ENCODE measurements around the gene PIK3AP1. TPM values are rescaled to one million over a fixed set of nuclear protein-coding genes. Genes with fewer than 3 reads are reported as not detected.
A peak's percentile ranks its signal among the peaks of the same experiment; 100 is the strongest.

Gene PIK3AP1
- total RNA-seq, 1 experiment from 2014 or later: 1.6 TPM

- Mint-ChIP-seq H3K4me3 (ENCODE audit: unreplicated experiment) (no peak overlapping the region), H3K36me3 (ENCODE audit: insufficient read depth, unreplicated experiment) (no peaks in the 10 kb centered on the region), H3K9me3 (ENCODE audit: unreplicated experiment) (no peaks in the 10 kb centered on the region), H3K4me1 (ENCODE audit: low read depth, unreplicated experiment) (peaks cover 20% of the 10 kb centered on the region), H3K27ac (ENCODE audit: unreplicated experiment) (peak overlapping the region; percentile 30), H3K27me3 (ENCODE audit: insufficient read depth, unreplicated experiment) (no peaks in the 10 kb centered on the region)
- Histone ChIP-seq H3K9me3 (no peaks in the 10 kb centered on the region), H3K4me1 (peaks cover 19% of the 10 kb centered on the region), H3K36me3 (ENCODE audit: control insufficient read depth, insufficient read depth, low read length) (no peaks in the 10 kb centered on the region), H3K27me3 (replicated peaks; ENCODE audit: control insufficient read depth, insufficient read depth, low read length) (no peaks in the 10 kb centered on the region), H3K4me3 (ENCODE audit: low read depth, low read length) (no peak overlapping the region)
- intact Hi-C loops (cut with micrococcal nuclease; ENCODE audit: unreplicated experiment): loop anchor here (1.0 kb wide), 1 partner anchor 10 kb away; no protein-coding TSS in a partner anchor
- no peak for TF ChIP-seq CTCF (IDR thresholded peaks at IDR 0.05; ENCODE audit: insufficient read depth in 1 of 2, low read depth in 1 of 2, low read length in 1 of 2, severe bottlenecking in 1 of 2, unreplicated experiment in 1 of 2)
- CTCF ChIA-PET: interaction anchor here (0.5 kb wide), 1 partner anchor 35 kb away, joined by 3 read pairs; no protein-coding TSS in a partner anchor
- peak in 1 of 2 experiments; percentile 21 for DNase-seq
- no TSS peak for BruUV-seq (replicated peaks)
- POLR2A ChIA-PET: interaction anchor here (0.6 kb wide), 1 partner anchor 164 kb away, joined by 3 read pairs; no protein-coding TSS in a partner anchor
Measured at GRCh38 chr10:96596422-96597407, 123.6 kb downstream of the PIK3AP1 start.

DNA sequence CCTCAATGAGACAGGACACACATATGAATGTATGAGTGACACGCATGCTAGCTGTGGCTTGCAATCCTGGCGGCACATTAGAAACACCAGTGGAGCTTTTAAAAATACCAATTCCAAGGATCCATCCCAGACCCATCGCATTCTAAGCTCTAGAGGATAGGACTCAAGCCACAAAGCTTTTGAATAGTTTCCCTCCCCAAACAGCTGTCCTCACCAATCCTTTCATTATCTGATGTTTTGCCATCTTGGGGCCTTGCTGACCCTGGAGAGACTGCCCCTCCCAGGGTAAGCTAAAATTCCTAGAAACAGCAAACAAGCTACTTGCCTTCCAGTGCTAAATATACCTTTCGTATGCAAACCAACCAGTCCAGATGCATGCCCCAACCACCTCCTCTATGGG is 124.6 kb downstream of the PIK3AP1 start:
- H3K9me3 ChIP-seq: no peaks in the 10 kb centered on the region
- POLR2A ChIA-PET: no interaction called here
- Mint-ChIP-seq H3K4me1 (ENCODE audit: low read depth, unreplicated experiment) (peaks cover 20% of the 10 kb centered on the region), H3K27ac (ENCODE audit: unreplicated experiment) (peak overlapping the region; percentile 30), H3K27me3 (ENCODE audit: insufficient read depth, unreplicated experiment) (no peaks in the 10 kb centered on the region), H3K4me3 (ENCODE audit: unreplicated experiment) (no peak overlapping the region), H3K36me3 (ENCODE audit: insufficient read depth, unreplicated experiment) (no peaks in the 10 kb centered on the region), H3K9me3 (ENCODE audit: unreplicated experiment) (no peaks in the 10 kb centered on the region)
- H3K27me3 ChIP-seq (replicated peaks; ENCODE audit: control insufficient read depth, insufficient read depth, low read length): no peaks in the 10 kb centered on the region
- DNase-seq: no peak
- H3K4me1 ChIP-seq: peaks cover 19% of the 10 kb centered on the region
- intact Hi-C loops (cut with micrococcal nuclease; ENCODE audit: unreplicated experiment): no loop called here
- H3K36me3 ChIP-seq (ENCODE audit: control insufficient read depth, insufficient read depth, low read length): no peaks in the 10 kb centered on the region
- BruUV-seq (replicated peaks): no TSS peak
- CTCF ChIA-PET: no interaction called here
- H3K4me3 ChIP-seq (ENCODE audit: low read depth, low read length): no peak overlapping the region
- no peak for TF ChIP-seq CTCF (IDR thresholded peaks at IDR 0.05; ENCODE audit: insufficient read depth in 1 of 2, low read depth in 1 of 2, low read length in 1 of 2, severe bottlenecking in 1 of 2, unreplicated experiment in 1 of 2)

DNA sequence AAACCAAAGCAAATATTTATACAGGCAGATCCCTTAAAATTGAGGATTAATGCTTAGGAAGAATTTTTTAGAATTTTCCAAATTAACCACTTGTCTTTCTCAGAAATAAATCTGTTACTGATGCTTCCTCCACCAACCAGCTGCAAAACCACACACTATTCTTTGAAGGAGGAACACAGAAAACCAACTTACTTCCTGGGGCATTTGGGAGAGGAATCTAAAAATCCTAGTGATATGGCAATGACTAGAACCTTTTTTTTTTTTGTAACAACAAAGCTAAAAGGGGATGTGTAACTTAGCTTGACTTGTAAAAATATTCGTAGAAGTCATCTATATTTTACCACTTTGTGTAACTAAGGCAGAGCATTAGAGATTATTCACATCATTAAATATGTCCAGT is 128.4 kb downstream of the PIK3AP1 start:
- ChIA-PET CTCF (no interaction called here), POLR2A (no interaction called here)
- no peaks in the 10 kb centered on the region for H3K36me3 ChIP-seq (ENCODE audit: control insufficient read depth, insufficient read depth, low read length)
- Mint-ChIP-seq H3K27me3 (ENCODE audit: insufficient read depth, unreplicated experiment) (no peaks in the 10 kb centered on the region), H3K36me3 (ENCODE audit: insufficient read depth, unreplicated experiment) (no peaks in the 10 kb centered on the region), H3K27ac (ENCODE audit: unreplicated experiment) (no peak overlapping the region), H3K9me3 (ENCODE audit: unreplicated experiment) (no peaks in the 10 kb centered on the region), H3K4me3 (ENCODE audit: unreplicated experiment) (no peak overlapping the region), H3K4me1 (ENCODE audit: low read depth, unreplicated experiment) (peaks cover 18% of the 10 kb centered on the region)
- no peaks in the 10 kb centered on the region for H3K9me3 ChIP-seq
- TF ChIP-seq CTCF (IDR thresholded peaks at IDR 0.05; ENCODE audit: insufficient read depth in 1 of 2, low read depth in 1 of 2, low read length in 1 of 2, severe bottlenecking in 1 of 2, unreplicated experiment in 1 of 2): no peak
- H3K4me1 ChIP-seq: peaks cover 42% of the 10 kb centered on the region
- H3K27me3 ChIP-seq (replicated peaks; ENCODE audit: control insufficient read depth, insufficient read depth, low read length): no peaks in the 10 kb centered on the region
- no peak for DNase-seq
- intact Hi-C loops (cut with micrococcal nuclease; ENCODE audit: unreplicated experiment): no loop called here
- no peak overlapping the region for H3K4me3 ChIP-seq (ENCODE audit: low read depth, low read length)
- BruUV-seq (replicated peaks): no TSS peak

All from Caco-2 (cell line).